GM19452 (cell line): ENCODE measurements around the gene PPP6R1.

Experiments
- ATAC-seq: cut with Tn5 transposase; IDR thresholded peaks from one replicate; pipeline ENCODE4 v1.9.1; 2021; ENCODE audit not compliant: unreplicated experiment

Gene PPP6R1

GRCh38 chr19:55258828-55259539, at the start of gene PPP6R1:
Gene PPP6R1, minus strand, starts transcription at chr19:55259017. Its CDS starts 11,914 bp downstream, at chr19:55247103.
- peak; percentile 70 for ATAC-seq

- no peak for ATAC-seq
Measured at GRCh38 chr19:55308281-55308680, 49.5 kb upstream of the PPP6R1 start.

- no peak for ATAC-seq
Measured at GRCh38 chr19:55306712-55307111, 47.9 kb upstream of the PPP6R1 start.

GRCh38 chr19:55305983-55306562, 47.3 kb upstream of the PPP6R1 start:
- ATAC-seq, result no peak

GRCh38 chr19:55305491-55305890, 46.7 kb upstream of the PPP6R1 start:
- ATAC-seq, result no peak

- no peak for ATAC-seq
Measured at GRCh38 chr19:55304980-55305379, 46.2 kb upstream of the PPP6R1 start.

- no peak for ATAC-seq
Measured at GRCh38 chr19:55304279-55304978, 45.6 kb upstream of the PPP6R1 start.

- ATAC-seq, result no peak
Measured at GRCh38 chr19:55303477-55303876, 44.7 kb upstream of the PPP6R1 start.

- no peak for ATAC-seq
Measured at GRCh38 chr19:55302318-55302703, 43.5 kb upstream of the PPP6R1 start.

GRCh38 chr19:55301459-55302317, 42.9 kb upstream of the PPP6R1 start:
- ATAC-seq, result peak; percentile 77

- no peak for ATAC-seq
Measured at GRCh38 chr19:55300886-55301458, 42.2 kb upstream of the PPP6R1 start.

GRCh38 chr19:55299991-55300390, 41.2 kb upstream of the PPP6R1 start:
- ATAC-seq, result no peak

GRCh38 chr19:55297267-55297666, 38.5 kb upstream of the PPP6R1 start:
- ATAC-seq, result no peak

GRCh38 chr19:55289117-55289796, 30.4 kb upstream of the PPP6R1 start:
- ATAC-seq, result no peak

GRCh38 chr19:55287361-55288079, 28.7 kb upstream of the PPP6R1 start:
- no peak for ATAC-seq

GRCh38 chr19:55285229-55285890, 26.5 kb upstream of the PPP6R1 start:
- no peak for ATAC-seq

- no peak for ATAC-seq
Measured at GRCh38 chr19:55284405-55285058, 25.7 kb upstream of the PPP6R1 start.

GRCh38 chr19:55283548-55284377, 24.9 kb upstream of the PPP6R1 start, which contains the start of gene BRSK1:
Gene BRSK1, plus strand, starts transcription at chr19:55283997. Its CDS starts 446 bp downstream, at chr19:55284443.
- ATAC-seq, result no peak
